ENCODE results near the gene ZNF540.

DNA sequence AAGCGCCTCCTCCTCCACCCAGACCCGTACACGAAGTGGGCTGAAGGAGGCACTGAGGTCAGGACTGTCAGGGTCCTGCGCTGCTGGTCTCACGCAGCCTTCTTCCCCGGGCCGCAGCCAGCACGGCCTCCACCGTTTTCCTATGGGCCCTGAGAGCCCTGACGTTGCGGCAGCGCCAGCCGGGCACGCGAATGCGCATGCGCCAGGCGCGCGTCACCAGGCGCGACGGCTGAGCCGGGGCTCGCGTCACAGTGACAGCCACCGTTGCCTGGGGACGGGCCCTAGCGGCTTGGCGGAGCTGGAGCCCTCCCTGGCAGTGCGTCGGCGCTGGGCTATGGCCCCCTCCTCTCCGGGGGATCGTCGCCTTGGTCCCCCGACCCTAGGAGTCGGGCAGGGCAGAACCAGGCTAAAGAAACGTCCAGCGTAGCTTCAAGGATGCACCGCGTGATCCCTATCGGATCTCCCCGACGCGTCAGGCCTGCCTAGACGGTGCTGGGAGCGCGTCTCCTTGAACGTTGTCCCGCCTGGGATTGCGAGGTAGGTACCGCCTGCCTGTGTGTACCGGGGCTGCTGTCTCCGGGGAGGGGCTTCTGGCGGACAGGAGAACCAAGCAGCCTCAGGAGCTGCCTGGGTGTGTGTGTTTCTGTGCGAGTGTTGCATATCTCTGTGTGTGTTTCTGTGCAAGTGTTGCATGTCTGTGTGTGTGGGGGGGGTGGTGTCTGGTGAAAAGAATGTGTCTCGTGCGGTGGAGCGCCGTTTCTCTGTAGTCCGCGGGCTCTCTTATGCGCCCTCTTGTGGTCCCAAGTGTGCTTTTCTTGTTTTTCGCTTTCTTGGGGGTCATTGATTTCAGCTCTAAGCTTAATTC lies 43.3 kb upstream of the ZNF540 start:
- TF ChIP-seq ZNF274 (IDR thresholded peaks at IDR 0.05; ENCODE audit: low read depth, low read length): no peak
- TF ChIP-seq YY1 (IDR thresholded peaks at IDR 0.05; ENCODE audit: insufficient read depth, insufficient read length): no peak
- no peak for TF ChIP-seq SUZ12 (IDR thresholded peaks at IDR 0.05; ENCODE audit: extremely low read depth, insufficient read depth, insufficient read length)
